Keratinocyte (primary cell): ENCODE data around the gene PCDHGC3.

Experiments
- EZH2 ChIP-seq: IDR thresholded peaks from one replicate; pipeline ENCODE4 v1.6.1; 2012; ENCODE audit warnings: inconsistent platforms, mild to moderate bottlenecking, low read length, moderate library complexity
- TF ChIP-seq, protein P1 (sequence below), 3 experiments: IDR thresholded peaks in 1 of 3; conservative IDR thresholded peaks in 1 of 3; optimal IDR thresholded peaks in 1 of 3; 2 replicates in 2 of 3; 3 replicates in 1 of 3; pipeline versions ENCODE3 to v1.5.1; 2011; ENCODE audit warnings: low read length in 3 of 3, mild to moderate bottlenecking in 3 of 3, moderate library complexity in 2 of 3, control low read depth in 1 of 3, inconsistent platforms in 1 of 3; ENCODE audit not compliant: insufficient read depth in 2 of 3; ENCODE audit errors: extremely low read depth in 1 of 3

DNA sequence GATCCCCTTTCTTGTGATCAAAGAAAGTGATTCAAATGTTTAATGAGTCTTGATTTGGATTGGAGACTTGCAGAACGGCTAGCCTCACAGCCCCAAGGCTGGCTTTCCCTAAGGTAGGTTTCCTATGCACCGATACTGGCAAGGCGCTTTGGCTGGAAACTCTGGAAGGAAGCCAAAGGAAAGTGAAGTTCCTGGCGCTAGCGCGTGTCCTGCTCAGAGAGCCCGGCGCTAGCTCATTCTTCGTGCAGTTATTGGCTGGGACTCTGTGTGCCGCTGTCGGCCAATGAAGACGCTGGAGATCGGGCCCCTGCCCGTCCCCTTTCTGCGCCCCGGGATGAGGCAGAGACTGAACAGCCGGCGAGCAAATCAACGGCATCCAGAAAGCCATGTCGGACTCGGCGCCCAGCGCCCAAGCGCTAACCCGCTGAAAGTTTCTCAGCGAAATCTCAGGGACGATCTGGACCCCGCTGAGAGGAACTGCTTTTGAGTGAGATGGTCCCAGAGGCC lies at the start of gene PCDHGC3:
- TF ChIP-seq, protein P1, sequence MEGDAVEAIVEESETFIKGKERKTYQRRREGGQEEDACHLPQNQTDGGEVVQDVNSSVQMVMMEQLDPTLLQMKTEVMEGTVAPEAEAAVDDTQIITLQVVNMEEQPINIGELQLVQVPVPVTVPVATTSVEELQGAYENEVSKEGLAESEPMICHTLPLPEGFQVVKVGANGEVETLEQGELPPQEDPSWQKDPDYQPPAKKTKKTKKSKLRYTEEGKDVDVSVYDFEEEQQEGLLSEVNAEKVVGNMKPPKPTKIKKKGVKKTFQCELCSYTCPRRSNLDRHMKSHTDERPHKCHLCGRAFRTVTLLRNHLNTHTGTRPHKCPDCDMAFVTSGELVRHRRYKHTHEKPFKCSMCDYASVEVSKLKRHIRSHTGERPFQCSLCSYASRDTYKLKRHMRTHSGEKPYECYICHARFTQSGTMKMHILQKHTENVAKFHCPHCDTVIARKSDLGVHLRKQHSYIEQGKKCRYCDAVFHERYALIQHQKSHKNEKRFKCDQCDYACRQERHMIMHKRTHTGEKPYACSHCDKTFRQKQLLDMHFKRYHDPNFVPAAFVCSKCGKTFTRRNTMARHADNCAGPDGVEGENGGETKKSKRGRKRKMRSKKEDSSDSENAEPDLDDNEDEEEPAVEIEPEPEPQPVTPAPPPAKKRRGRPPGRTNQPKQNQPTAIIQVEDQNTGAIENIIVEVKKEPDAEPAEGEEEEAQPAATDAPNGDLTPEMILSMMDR (optimal IDR thresholded peaks at IDR 0.05 in 1 of 3, IDR thresholded peaks at IDR 0.05 in 1 of 3, conservative IDR thresholded peaks at IDR 0.05 in 1 of 3; ENCODE audit: extremely low read depth in 1 of 3, insufficient read depth in 2 of 3, low read length in 3 of 3), result peak in 2 of 3 experiments; percentile 20 to 60
- TF ChIP-seq EZH2, result no peak
